HCT116 (cell line): ENCODE data around the gene RNF150. TPM values are rescaled to one million over a fixed set of nuclear protein-coding genes. Genes with fewer than 3 reads are reported as not detected.

Experiments used
- ATAC-seq: fragments of 200-7000 bp; cut with Tn5 transposase; 2 replicates; pipeline ENCODE4 v1.9.1; 2020; ENCODE audit warnings: mild to moderate bottlenecking, moderate library complexity
- BruUV-seq: library from RNA; stranded (reverse); fragments of 400-500 nt; replicated peaks from 2 replicates; lab custom pipeline; 2021; lab: Mats Ljungman, UMichigan
- CTCF ChIA-PET: fragments of 300-600 bp; sonication (Branson Sonifier 250); formaldehyde crosslinking; loops from one replicate; lab custom pipeline; 2021; ENCODE audit warnings: antibody characterized with exemption; lab: Charles Lee
- POLR2A ChIA-PET: fragments of 300-600, 350-600 bp; sonication (Branson Sonifier 250); formaldehyde crosslinking; loops from one replicate; lab custom pipeline; 2021; ENCODE audit warnings: antibody characterized with exemption; lab: Charles Lee
- RAD21 ChIA-PET, 2 experiments: fragments of 300-600 bp; sonication (Branson Sonifier 250); formaldehyde crosslinking; loops; one replicate each; lab custom pipeline; 2023; ENCODE audit warnings: low total read pairs in 2 of 2; ENCODE audit not compliant: uncharacterized antibody in 2 of 2, unreplicated experiment in 2 of 2, low non-redundant PET in 1 of 2; lab: Charles Lee
- DNase-seq: peaks from one replicate; pipeline ENCODE4 v3.0.0-alpha.2; 2010; ENCODE audit warnings: low read depth, low spot score
- H2AFZ ChIP-seq: fragments of 200-600 bp; shearing (Covaris generic), sonication (generic); 2 replicates; pipeline ENCODE4 v1.6.1; 2017; ENCODE audit warnings: low read depth, mixed run types, mixed read lengths, antibody characterized with exemption, low read length; ENCODE audit not compliant: poor library complexity, severe bottlenecking
- H3K27ac ChIP-seq: 2 replicates; pipeline ENCODE4 v1.5.1; 2012; ENCODE audit warnings: low read depth, low read length
- H3K27me3 ChIP-seq: fragments of 200-600 bp; sonication (generic); 2 replicates; pipeline ENCODE4 v1.6.1; 2016; ENCODE audit warnings: mixed run types, low read length, mixed read lengths; ENCODE audit not compliant: insufficient read depth
- H3K36me3 ChIP-seq, 2 experiments: fragments of 200-500 bp in 1 of 2; fragments of 200-600 bp in 1 of 2; sonication (Bioruptor generic) in 1 of 2; sonication (generic) in 1 of 2; 2 replicates each; pipeline versions ENCODE4 v1.5.1 to v1.6.1; 2014 to 2016; ENCODE audit warnings: low read length in 2 of 2, inconsistent platforms in 1 of 2, mixed read lengths in 1 of 2, mixed run types in 1 of 2; ENCODE audit not compliant: insufficient read depth in 2 of 2, control insufficient read depth in 1 of 2
- H3K4me1 ChIP-seq, 2 experiments: fragments of 200-600 bp in 1 of 2; sonication (generic) in 1 of 2; 2 replicates each; pipeline versions ENCODE4 v1.5.1 to v1.6.1; 2012 to 2017; ENCODE audit warnings: low read length in 2 of 2, inconsistent platforms in 1 of 2, mild to moderate bottlenecking in 1 of 2, mixed read lengths in 1 of 2, mixed run types in 1 of 2, moderate library complexity in 1 of 2; ENCODE audit not compliant: insufficient read depth in 2 of 2, control insufficient read depth in 1 of 2
- H3K4me2 ChIP-seq: fragments of 200-600 bp; sonication (generic); 2 replicates; pipeline ENCODE4 v1.6.1; 2017; ENCODE audit warnings: mixed run types, low read length, mixed read lengths
- H3K4me3 ChIP-seq, 2 experiments: fragments of 200-600 bp in 1 of 2; sonication (generic) in 1 of 2; replicated peaks in 1 of 2; 2 replicates each; pipeline ENCODE4 v1.5.1; 2011 to 2016; ENCODE audit warnings: low read length in 2 of 2, control low read depth in 1 of 2, low read depth in 1 of 2, mild to moderate bottlenecking in 1 of 2, mixed read lengths in 1 of 2, mixed run types in 1 of 2
- H3K79me2 ChIP-seq: fragments of 200-600 bp; sonication (generic); 2 replicates; pipeline ENCODE4 v1.6.1; 2017; ENCODE audit warnings: mild to moderate bottlenecking, mixed run types, low read length, moderate library complexity, mixed read lengths; ENCODE audit not compliant: insufficient read depth
- H3K9ac ChIP-seq: fragments of 200-600 bp; sonication (generic); 2 replicates; pipeline ENCODE4 v1.6.1; 2016; ENCODE audit warnings: low read length, mixed read lengths
- H3K9me2 ChIP-seq: fragments of 200-600 bp; sonication (generic), shearing (Covaris generic); 2 replicates; pipeline ENCODE4 v1.6.1; 2017; ENCODE audit warnings: mixed run types, mild to moderate bottlenecking, moderate library complexity; ENCODE audit not compliant: insufficient read depth
- H3K9me3 ChIP-seq, 2 experiments: fragments of 200-500 bp in 1 of 2; fragments of 200-600 bp in 1 of 2; sonication (Bioruptor generic) in 1 of 2; sonication (generic) in 1 of 2; 2 replicates each; pipeline ENCODE4 v1.6.1; 2014 to 2017; ENCODE audit warnings: low read length in 2 of 2, mixed read lengths in 2 of 2, inconsistent platforms in 1 of 2, low read depth in 1 of 2, mild to moderate bottlenecking in 1 of 2, mixed run types in 1 of 2, moderate library complexity in 1 of 2; ENCODE audit not compliant: control insufficient read depth in 1 of 2, insufficient read depth in 1 of 2
- H4K20me1 ChIP-seq: fragments of 200-600 bp; sonication (generic), shearing (Covaris generic); 2 replicates; pipeline ENCODE4 v1.6.1; 2017; ENCODE audit warnings: mixed run types, mild to moderate bottlenecking, moderate library complexity; ENCODE audit not compliant: insufficient read depth
- ATF3 ChIP-seq: IDR thresholded peaks from 2 replicates; pipeline ENCODE4 v1.6.1; 2012
- CEBPB ChIP-seq: IDR thresholded peaks from 2 replicates; pipeline ENCODE4 v1.6.1; 2012; ENCODE audit warnings: low read depth
- ELF1 ChIP-seq: IDR thresholded peaks from 2 replicates; pipeline ENCODE4 v1.6.1; 2012; ENCODE audit warnings: low read depth, borderline replicate concordance
- EZH2phosphoT487 ChIP-seq: fragments of 200-600 bp; IDR thresholded peaks from 2 replicates; pipeline ENCODE4 v1.6.1; 2018; ENCODE audit warnings: antibody characterized with exemption, borderline replicate concordance
- FOSL1 ChIP-seq: IDR thresholded peaks from 2 replicates; pipeline ENCODE4 v1.6.1; 2012; ENCODE audit warnings: low read depth
- JUND ChIP-seq: IDR thresholded peaks from 2 replicates; pipeline ENCODE4 v1.6.1; 2012
- POLR2A ChIP-seq: IDR thresholded peaks from 2 replicates; pipeline ENCODE4 v1.7.0; 2011; ENCODE audit warnings: borderline replicate concordance; ENCODE audit not compliant: insufficient read depth, insufficient read length; ENCODE audit errors: extremely low read depth
- POLR2AphosphoS5 ChIP-seq: IDR thresholded peaks from 2 replicates; pipeline ENCODE4 v1.6.1; 2011; ENCODE audit warnings: mild to moderate bottlenecking, low read depth, low read length, moderate library complexity
- RAD21 ChIP-seq: IDR thresholded peaks from 2 replicates; pipeline ENCODE4 v1.6.1; 2012; ENCODE audit warnings: low read depth, mild to moderate bottlenecking
- ZFX ChIP-seq: fragments of 450-650 bp; IDR thresholded peaks from 2 replicates; pipeline ENCODE4 v1.6.1; 2017
- ZNF274 ChIP-seq: fragments of 200-500 bp; sonication (Bioruptor generic); IDR thresholded peaks from 2 replicates; pipeline ENCODE4 v1.6.1; 2014; ENCODE audit warnings: mild to moderate bottlenecking, low read depth, low read length, inconsistent platforms
- intact Hi-C: fragments of 100-400 bp; cut with micrococcal nuclease; formaldehyde crosslinking; loops from 2 replicates; pipeline ENCODE4 v1.10.0; 2022
- total RNA-seq: library from RNA; stranded (reverse); gene quantifications from one replicate; pipeline ENCODE4 v1.2.1, GENCODE V29; 2021; ENCODE audit not compliant: unreplicated experiment
- TF ChIP-seq, protein P1 (sequence below): IDR thresholded peaks from 2 replicates; pipeline ENCODE4 v1.6.1; 2011; ENCODE audit warnings: mild to moderate bottlenecking, low read length, moderate library complexity; ENCODE audit not compliant: insufficient replicate concordance; ENCODE audit errors: extremely low read depth
- TF ChIP-seq, protein P2 (sequence below): IDR thresholded peaks from 2 replicates; pipeline ENCODE4 v1.6.1; 2012
- TF ChIP-seq, protein P3 (sequence below), 3 experiments: fragments of 200-600 bp in 1 of 3; sonication (generic) in 1 of 3; IDR thresholded peaks in 2 of 3; conservative IDR thresholded peaks in 1 of 3; 2 replicates each; pipeline ENCODE4 v1.5.1; 2012 to 2017; ENCODE audit warnings: low read depth in 2 of 3, low read length in 2 of 3, antibody characterized with exemption in 1 of 3, borderline replicate concordance in 1 of 3, control low read depth in 1 of 3, mild to moderate bottlenecking in 1 of 3, mixed read lengths in 1 of 3, mixed run types in 1 of 3, moderate library complexity in 1 of 3; ENCODE audit not compliant: insufficient read depth in 1 of 3

Gene RNF150
- total RNA-seq, 1 experiment from 2014 or later, result 0.07 TPM

DNA sequence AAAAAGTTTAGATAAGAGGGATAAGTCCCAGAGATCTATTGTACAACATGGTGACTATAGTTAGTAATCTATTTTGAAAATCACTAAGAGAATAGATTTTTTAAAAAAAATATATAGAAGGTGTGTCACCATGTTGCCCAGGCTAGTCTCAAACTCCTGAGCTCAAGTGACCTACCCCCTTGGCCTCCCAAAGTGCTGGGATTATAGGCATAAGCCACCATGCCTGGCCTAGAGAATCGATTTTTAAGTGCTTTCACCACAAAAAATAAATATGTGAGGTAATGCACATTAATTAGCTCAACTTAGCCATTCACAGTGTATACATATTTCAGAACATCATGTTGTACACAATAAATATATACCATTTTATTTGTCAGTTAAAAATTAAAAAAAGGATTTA, 320.4 kb downstream of the RNF150 start:
- ChIA-PET CTCF (no interaction called here), RAD21 (no interaction called here), POLR2A (no interaction called here)
- DNase-seq (no peak), ATAC-seq (no peak)
- intact Hi-C loops, result no loop called here
- Histone ChIP-seq H3K4me2 (no peak overlapping the region), H3K9me3 (no peaks in the 10 kb centered on the region), H3K27ac (no peak overlapping the region), H3K4me1 (no peaks in the 10 kb centered on the region), H3K9ac (no peak overlapping the region), H3K36me3 (no peaks in the 10 kb centered on the region), H3K79me2 (no peaks in the 10 kb centered on the region), H3K9me2 (no peaks in the 10 kb centered on the region), H3K27me3 (no peaks in the 10 kb centered on the region), H4K20me1 (no peaks in the 10 kb centered on the region), H3K4me3 (no peak overlapping the region), H2AFZ (no peak overlapping the region)
- BruUV-seq, result no TSS peak
- no peak for TF ChIP-seq POLR2A
- no peak for TF ChIP-seq ELF1
- TF ChIP-seq, protein P1, sequence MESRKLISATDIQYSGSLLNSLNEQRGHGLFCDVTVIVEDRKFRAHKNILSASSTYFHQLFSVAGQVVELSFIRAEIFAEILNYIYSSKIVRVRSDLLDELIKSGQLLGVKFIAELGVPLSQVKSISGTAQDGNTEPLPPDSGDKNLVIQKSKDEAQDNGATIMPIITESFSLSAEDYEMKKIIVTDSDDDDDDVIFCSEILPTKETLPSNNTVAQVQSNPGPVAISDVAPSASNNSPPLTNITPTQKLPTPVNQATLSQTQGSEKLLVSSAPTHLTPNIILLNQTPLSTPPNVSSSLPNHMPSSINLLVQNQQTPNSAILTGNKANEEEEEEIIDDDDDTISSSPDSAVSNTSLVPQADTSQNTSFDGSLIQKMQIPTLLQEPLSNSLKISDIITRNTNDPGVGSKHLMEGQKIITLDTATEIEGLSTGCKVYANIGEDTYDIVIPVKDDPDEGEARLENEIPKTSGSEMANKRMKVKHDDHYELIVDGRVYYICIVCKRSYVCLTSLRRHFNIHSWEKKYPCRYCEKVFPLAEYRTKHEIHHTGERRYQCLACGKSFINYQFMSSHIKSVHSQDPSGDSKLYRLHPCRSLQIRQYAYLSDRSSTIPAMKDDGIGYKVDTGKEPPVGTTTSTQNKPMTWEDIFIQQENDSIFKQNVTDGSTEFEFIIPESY, result no peak
- TF ChIP-seq ZNF274, result no peak
- TF ChIP-seq FOSL1, result no peak
- TF ChIP-seq, protein P2, sequence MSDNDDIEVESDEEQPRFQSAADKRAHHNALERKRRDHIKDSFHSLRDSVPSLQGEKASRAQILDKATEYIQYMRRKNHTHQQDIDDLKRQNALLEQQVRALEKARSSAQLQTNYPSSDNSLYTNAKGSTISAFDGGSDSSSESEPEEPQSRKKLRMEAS, result no peak
- TF ChIP-seq RAD21, result no peak
- no peak for TF ChIP-seq ZFX
- no peak for TF ChIP-seq EZH2phosphoT487
- no peak for TF ChIP-seq JUND
- TF ChIP-seq ATF3, result no peak
- TF ChIP-seq, protein P3, sequence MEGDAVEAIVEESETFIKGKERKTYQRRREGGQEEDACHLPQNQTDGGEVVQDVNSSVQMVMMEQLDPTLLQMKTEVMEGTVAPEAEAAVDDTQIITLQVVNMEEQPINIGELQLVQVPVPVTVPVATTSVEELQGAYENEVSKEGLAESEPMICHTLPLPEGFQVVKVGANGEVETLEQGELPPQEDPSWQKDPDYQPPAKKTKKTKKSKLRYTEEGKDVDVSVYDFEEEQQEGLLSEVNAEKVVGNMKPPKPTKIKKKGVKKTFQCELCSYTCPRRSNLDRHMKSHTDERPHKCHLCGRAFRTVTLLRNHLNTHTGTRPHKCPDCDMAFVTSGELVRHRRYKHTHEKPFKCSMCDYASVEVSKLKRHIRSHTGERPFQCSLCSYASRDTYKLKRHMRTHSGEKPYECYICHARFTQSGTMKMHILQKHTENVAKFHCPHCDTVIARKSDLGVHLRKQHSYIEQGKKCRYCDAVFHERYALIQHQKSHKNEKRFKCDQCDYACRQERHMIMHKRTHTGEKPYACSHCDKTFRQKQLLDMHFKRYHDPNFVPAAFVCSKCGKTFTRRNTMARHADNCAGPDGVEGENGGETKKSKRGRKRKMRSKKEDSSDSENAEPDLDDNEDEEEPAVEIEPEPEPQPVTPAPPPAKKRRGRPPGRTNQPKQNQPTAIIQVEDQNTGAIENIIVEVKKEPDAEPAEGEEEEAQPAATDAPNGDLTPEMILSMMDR (IDR thresholded peaks at IDR 0.05 in 2 of 3, conservative IDR thresholded peaks at IDR 0.05 in 1 of 3; ENCODE audit: borderline replicate concordance in 1 of 3, insufficient read depth in 1 of 3, low read depth in 2 of 3, low read length in 2 of 3), result no peak
- TF ChIP-seq POLR2AphosphoS5, result no peak
- no peak for TF ChIP-seq CEBPB
